HG03571 (cell line): ENCODE data around the gene PCNX1.

Source experiments
- ATAC-seq: cut with Tn5 transposase; IDR thresholded peaks from one replicate; pipeline ENCODE4 v1.9.1; 2021; ENCODE audit not compliant: unreplicated experiment

The PCNX1 gene

GRCh38 chr14:70956511-70956910 lies 49.3 kb downstream of the PCNX1 start:
- ATAC-seq: no peak

GRCh38 chr14:70957710-70958109 lies 50.5 kb downstream of the PCNX1 start:
- no peak for ATAC-seq

GRCh38 chr14:70962935-70963334 lies 55.7 kb downstream of the PCNX1 start:
- ATAC-seq: no peak

- ATAC-seq: no peak
Measured at GRCh38 chr14:70964492-70964891, 57.2 kb downstream of the PCNX1 start.

GRCh38 chr14:70971560-70971959 lies 64.3 kb downstream of the PCNX1 start:
- ATAC-seq: no peak

- no peak for ATAC-seq
Measured at GRCh38 chr14:70972107-70972976, 65.1 kb downstream of the PCNX1 start.

GRCh38 chr14:70976591-70976990 lies 69.3 kb downstream of the PCNX1 start:
- ATAC-seq: no peak

- no peak for ATAC-seq
Measured at GRCh38 chr14:70981000-70981952, 74.0 kb downstream of the PCNX1 start.

- ATAC-seq: no peak
Measured at GRCh38 chr14:70982200-70982599, 74.9 kb downstream of the PCNX1 start.

- no peak for ATAC-seq
Measured at GRCh38 chr14:70987041-70987440, 79.8 kb downstream of the PCNX1 start.

GRCh38 chr14:70988452-70988851 lies 81.2 kb downstream of the PCNX1 start:
- no peak for ATAC-seq

GRCh38 chr14:70993931-70994330 lies 86.7 kb downstream of the PCNX1 start:
- no peak for ATAC-seq

GRCh38 chr14:70995211-70995610 lies 88.0 kb downstream of the PCNX1 start:
- ATAC-seq: no peak

- ATAC-seq: no peak
Measured at GRCh38 chr14:70995671-70996070, 88.4 kb downstream of the PCNX1 start.

- ATAC-seq: no peak
Measured at GRCh38 chr14:70999117-70999516, 91.9 kb downstream of the PCNX1 start.

- ATAC-seq: no peak
Measured at GRCh38 chr14:71000091-71000490, 92.8 kb downstream of the PCNX1 start.

GRCh38 chr14:71001742-71002141 lies 94.5 kb downstream of the PCNX1 start:
- no peak for ATAC-seq

- ATAC-seq: no peak
Measured at GRCh38 chr14:71003156-71003555, 95.9 kb downstream of the PCNX1 start.

- no peak for ATAC-seq
Measured at GRCh38 chr14:71004481-71004880, 97.2 kb downstream of the PCNX1 start.

GRCh38 chr14:71005076-71005475 lies 97.8 kb downstream of the PCNX1 start:
- ATAC-seq: no peak

GRCh38 chr14:71006200-71006563 lies 98.9 kb downstream of the PCNX1 start:
- no peak for ATAC-seq

- ATAC-seq: no peak
Measured at GRCh38 chr14:71011479-71011878, 104.2 kb downstream of the PCNX1 start.
